Astrocyte of the spinal cord (primary cell): Measurements from ENCODE around the gene DNHD1.

ENCODE experiments used
- DNase-seq: peaks from one replicate; pipeline ENCODE4 v3.0.0; 2011; ENCODE audit warnings: low read depth, low spot score
- H3K4me3 ChIP-seq: 2 replicates; pipeline ENCODE4 v1.5.1; 2011; ENCODE audit warnings: low read depth, mild to moderate bottlenecking, low read length, moderate library complexity
- in situ Hi-C: cut with HindIII; loops from 2 replicates; pipeline ENCODE4 v1.10.0; 2017; ENCODE audit warnings: low sequenced_read_pairs
- TF ChIP-seq, protein P1 (sequence below): IDR thresholded peaks from 2 replicates; pipeline ENCODE4 v1.5.1; 2012; ENCODE audit warnings: low read depth, mild to moderate bottlenecking, low read length, inconsistent platforms

Gene DNHD1

DNA sequence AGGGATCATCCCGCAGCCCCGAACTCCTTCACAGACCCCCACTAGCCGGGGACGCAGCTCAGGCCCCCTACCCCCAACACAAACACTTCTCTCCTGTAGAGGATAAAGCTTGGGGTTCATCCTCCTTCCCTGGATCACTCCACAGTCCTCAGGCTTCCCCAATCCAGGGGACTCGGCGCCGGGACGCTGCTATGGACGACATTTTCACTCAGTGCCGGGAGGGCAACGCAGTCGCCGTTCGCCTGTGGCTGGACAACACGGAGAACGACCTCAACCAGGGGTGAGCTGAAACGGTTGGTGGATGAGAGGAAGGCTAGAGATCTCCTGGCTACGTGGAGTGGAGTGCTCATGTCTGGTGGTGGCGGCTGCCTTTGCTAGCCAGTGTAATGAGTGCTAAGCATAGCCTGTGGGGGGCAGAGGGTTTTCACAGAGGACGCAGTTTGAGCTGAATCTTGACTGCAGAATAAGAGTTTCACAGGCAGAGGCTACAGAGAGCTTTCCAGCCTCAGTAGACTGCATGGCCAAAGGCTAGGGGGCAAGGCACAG, 107.1 kb downstream of the DNHD1 start:
- in situ Hi-C loops, result no loop called here
- H3K4me3 ChIP-seq, result peak overlapping the region; percentile 62
- DNase-seq, result peak; percentile 71
- TF ChIP-seq, protein P1, sequence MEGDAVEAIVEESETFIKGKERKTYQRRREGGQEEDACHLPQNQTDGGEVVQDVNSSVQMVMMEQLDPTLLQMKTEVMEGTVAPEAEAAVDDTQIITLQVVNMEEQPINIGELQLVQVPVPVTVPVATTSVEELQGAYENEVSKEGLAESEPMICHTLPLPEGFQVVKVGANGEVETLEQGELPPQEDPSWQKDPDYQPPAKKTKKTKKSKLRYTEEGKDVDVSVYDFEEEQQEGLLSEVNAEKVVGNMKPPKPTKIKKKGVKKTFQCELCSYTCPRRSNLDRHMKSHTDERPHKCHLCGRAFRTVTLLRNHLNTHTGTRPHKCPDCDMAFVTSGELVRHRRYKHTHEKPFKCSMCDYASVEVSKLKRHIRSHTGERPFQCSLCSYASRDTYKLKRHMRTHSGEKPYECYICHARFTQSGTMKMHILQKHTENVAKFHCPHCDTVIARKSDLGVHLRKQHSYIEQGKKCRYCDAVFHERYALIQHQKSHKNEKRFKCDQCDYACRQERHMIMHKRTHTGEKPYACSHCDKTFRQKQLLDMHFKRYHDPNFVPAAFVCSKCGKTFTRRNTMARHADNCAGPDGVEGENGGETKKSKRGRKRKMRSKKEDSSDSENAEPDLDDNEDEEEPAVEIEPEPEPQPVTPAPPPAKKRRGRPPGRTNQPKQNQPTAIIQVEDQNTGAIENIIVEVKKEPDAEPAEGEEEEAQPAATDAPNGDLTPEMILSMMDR, result peak; percentile 30

DNA sequence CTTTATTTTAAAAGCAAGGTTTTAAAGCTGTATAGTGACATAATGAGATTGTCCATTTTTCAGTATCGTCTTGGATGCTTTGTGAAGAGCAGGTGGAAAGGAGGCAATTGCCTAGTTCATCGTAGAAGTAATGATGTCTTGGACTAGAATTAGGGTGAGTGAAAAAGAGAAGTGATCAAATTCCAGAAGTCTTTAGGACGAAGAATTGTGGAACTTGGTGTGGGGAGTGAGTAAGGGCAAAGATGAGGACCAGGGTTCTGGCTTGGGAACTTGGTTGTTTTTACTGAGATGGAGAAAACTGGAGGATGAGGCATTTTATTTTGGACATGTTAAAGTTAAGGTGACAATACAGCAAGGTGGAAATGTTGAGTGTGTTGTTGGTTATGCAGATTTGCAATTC, 107.7 kb downstream of the DNHD1 start:
- in situ Hi-C loops, result no loop called here
- TF ChIP-seq, protein P1, result no peak
- peak overlapping the region; percentile 62 for H3K4me3 ChIP-seq
- no peak for DNase-seq

DNA sequence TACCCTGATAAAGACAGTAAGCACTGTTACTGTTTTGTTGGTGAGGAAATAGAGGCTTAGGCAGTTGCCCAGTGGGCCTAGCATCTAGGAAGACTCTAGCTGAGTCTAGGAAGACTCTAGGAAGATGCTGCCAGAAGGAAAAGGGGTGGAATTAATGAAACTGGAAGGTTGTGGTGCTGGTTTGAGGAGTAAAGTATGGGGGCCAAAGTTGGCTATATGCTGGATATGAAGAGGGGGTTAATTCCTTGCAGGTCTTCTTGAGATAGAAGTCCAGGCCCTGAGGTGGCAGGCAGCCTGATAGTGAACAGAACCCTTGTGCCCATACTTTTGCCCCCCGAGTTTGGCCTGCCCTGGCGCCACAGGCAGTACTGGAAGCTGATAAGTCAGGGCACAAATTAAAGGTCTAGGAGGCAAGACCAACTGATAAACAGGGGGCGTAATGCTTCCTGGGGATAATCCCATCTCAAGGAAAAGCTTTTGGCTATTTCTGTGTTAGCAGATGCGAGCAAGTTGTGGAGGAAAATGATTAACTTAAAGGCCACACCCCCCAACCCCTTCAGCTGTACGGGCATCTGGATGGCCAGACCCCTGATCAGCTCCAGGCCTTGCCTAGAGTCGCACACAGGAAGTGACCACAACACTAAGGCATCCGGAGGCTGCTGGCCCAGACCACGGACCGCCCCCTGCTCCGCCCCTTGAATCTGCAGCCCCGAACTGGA, 109.5 kb downstream of the DNHD1 start:
- H3K4me3 ChIP-seq, result no peak overlapping the region

DNA sequence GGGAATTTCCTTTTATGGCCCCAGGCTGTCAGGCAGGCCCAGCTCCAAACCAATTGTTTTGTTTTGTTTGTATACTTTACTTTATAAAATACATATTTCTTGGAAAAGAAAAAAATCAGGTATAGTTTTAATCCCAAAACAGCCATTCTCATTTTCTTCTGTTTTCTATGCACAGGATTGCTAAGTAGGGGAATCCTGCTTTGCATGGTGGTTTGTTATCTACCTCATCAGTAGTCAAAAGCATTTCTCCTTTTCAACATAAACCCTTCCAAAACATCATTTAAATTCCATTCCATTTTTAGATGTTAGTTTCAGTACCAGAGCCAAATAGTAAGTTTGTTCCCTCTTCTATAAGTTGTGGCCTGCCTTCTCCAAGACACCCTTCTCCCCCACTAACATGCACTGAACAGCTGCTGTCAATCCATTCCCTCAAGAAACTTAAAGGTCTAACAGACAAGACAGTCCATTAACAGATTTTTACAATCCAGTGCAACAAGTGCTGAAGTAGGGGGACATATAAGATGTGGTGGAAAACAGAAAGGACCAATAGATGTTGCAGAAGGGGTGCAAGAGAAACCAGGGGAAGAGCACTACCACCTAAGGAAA, 110.2 kb downstream of the DNHD1 start:
- H3K4me3 ChIP-seq, result no peak overlapping the region
- TF ChIP-seq, protein P1, result no peak
- DNase-seq, result no peak
- in situ Hi-C loops, result no loop called here

More for the DNA sequence above, 109.5 kb downstream of the DNHD1 start:
- TF ChIP-seq, protein P1, result no peak
- peak; percentile 92 for DNase-seq
- in situ Hi-C loops, result no loop called here

DNA sequence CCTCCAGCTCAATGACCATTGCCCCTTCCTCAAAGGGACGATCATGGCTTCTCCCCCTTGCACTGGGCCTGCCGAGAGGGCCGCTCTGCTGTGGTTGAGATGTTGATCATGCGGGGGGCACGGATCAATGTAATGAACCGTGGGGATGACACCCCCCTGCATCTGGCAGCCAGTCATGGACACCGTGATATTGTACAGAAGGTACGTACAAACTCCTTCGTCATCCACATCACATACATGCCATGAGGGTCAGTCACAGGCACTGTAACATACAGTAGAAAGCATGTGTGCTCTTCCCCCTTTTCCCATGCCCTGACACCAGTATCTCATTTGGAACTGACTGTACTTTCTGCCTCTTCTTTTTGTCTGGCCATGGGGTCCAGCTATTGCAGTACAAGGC, 110.9 kb downstream of the DNHD1 start:
- DNase-seq, result no peak
- TF ChIP-seq, protein P1, result no peak
- in situ Hi-C loops, result no loop called here
- H3K4me3 ChIP-seq, result no peak overlapping the region

DNA sequence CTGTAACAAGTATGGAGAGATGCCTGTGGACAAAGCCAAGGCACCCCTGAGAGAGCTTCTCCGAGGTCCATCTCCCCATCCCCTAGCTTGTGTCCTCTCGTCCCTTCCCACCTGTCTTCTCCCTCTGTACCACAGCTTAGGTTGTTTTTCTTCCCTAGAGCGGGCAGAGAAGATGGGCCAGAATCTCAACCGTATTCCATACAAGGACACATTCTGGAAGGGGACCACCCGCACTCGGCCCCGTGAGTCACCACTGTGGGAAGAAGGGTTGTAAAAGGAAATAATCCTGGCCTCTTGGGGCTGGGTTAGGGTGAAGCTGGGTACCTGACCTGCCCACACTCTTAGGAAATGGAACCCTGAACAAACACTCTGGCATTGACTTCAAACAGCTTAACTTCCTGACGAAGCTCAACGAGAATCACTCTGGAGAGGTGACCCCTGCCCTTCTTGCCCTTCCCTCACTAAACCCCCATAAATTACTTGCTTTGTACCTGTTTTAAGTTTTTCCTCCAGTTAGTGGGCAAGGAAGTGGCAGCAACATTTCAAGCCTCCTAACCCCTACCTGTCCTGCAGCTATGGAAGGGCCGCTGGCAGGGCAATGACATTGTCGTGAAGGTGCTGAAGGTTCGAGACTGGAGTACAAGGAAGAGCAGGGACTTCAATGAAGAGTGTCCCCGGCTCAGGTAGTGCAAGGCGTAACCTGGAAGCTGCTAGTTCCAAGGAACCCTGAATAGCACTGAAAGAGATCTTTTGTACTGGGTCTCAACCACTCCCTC, 111.8 kb downstream of the DNHD1 start:
- TF ChIP-seq, protein P1, result no peak
- DNase-seq, result no peak
- H3K4me3 ChIP-seq, result no peak overlapping the region
- in situ Hi-C loops, result no loop called here
